ENCODE results near the gene ZSCAN21.
A peak's percentile ranks its signal among the peaks of the same experiment; 100 is the strongest.

Gene ZSCAN21

DNA sequence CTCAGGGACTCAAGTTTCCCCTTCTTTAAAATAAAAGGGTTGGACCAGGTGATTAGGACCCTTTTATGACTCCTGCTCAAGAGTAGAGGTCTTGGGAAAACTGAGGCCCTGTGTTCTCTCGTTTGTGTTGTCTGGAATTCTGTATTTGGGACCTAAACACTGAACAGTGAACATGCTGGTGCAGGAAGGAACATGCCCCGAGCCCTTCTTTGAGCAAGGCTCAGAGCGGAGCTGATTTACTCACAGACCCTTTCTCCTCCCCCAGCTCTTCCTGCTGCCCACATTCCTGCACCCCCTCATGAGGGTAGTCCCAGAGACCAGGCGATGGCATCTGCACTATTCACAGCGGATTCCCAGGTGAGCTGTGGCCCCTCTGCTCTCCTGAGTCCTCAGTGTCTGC, 20.0 kb upstream of the ZSCAN21 start:
- no peak for DNase-seq

GRCh38 chr7:100033526-100033925, 16.0 kb upstream of the ZSCAN21 start:
- no peak for DNase-seq

DNA sequence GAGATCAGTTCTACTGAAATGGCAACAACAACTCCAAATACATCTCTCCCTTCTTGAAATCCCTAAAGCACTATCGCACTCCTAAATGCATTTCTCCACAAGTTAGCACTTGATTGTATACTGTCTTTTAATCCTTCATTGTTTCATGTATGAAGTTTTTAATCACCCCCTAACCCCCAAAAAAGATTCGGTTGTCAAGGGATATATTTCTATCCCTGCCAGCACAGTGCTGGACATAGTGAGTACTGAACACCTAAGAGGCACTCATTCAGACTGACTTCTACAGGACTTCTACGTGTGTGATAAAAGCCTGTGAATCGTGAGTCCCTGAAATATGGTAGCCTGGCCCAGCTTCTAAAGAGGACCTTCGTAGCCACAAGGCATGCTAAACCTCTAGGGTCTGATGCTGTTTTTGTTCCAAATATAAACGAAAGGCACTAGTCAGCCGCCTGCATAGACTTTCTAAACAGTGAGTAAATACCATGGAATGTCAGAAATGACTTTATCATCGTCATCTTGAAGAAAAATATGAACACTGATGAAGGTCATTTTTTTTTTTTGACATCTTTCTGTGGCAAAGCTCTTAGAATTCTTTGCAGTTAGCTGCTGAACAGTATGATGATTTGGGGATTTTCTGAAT, 14.6 kb upstream of the ZSCAN21 start:
- DNase-seq = no peak

- DNase-seq = no peak
These were observed 13.7 kb upstream of the ZSCAN21 start for GRCh38 chr7:100035876-100036275.

DNA sequence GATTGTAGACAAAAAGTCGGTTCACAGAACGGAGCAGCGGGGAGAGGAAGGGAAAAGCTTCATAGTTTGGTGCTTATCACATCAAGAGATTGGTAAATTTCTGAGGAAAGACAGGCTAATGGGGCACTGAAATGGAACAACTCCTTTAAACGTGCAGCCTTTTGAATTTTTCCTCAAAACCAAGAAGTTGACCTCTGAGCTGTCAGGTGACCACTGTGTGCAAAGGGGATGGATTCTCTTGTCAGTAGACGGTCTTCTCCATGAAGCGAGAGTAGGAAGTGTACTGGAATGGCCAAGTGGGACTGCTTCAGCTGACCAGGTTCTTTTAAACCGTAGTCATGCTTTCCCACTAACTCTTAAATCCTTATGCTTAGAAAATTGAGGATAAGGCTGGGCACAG, 11.2 kb upstream of the ZSCAN21 start:
- DNase-seq = no peak

- no peak for DNase-seq
These were observed 9.0 kb upstream of the ZSCAN21 start for GRCh38 chr7:100040575-100040974.

DNA sequence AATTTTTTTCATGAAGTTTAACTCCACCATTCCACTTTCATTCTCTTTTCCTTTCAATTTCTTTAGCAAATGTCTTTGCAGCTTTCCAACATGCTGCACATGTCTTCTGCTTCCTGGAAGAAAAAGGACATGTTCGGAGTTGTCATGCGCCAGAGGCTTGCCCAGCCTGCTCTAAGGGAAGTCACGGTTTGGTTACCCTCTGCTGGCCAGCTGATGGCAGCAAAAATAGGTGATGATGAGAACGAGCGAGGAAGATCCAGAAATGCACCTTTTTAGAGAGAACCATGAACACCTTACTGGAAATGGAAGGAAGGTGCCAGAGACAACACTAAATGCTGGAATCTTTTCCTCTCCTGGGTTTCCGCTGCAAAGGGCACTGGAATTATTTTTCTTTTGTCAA, 4.9 kb upstream of the ZSCAN21 start:
- no peak for DNase-seq

DNA sequence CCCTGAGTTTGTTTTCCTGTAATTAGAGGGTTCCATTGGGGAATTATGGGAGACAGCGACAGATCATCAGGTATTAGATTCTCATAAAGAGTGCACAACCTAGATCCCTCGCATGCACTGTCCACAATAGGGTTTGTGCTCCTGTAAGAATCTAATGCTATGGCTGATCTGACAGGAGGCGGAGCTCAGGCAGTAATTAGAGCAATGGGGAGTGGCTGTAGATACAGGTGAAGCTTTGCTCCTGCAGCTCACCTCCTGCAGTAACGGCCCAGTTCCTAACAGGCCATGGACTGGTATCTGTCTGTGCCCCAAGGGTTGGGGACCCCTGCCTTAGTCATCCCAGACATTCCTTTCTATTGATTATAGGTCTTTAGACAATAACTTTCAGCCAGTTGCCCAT, 894 bp upstream of the ZSCAN21 start:
- DNase-seq = no peak

DNA sequence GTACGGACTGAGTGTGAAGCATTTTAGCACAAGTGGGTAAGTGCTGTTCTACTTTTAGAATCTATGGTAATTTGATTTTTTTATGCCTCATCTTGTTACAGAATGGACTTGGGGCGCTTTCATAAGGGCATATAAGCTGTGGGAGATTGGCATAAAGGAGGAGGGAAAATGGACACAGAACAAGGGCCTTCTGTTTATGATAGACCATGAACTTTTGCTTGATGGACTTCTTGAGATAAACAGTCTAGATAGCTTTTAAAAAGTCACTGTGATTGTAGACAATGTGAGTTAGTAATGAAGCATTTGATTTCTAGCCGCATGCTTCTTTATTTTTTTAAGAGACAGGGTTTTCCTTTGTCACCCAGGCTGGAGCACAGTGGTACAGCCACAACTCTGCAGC, 2.0 kb downstream of the ZSCAN21 start:
- no peak for DNase-seq

- peak; percentile 38 for DNase-seq
These were observed 3.6 kb downstream of the ZSCAN21 start for GRCh38 chr7:100053215-100053614.

- DNase-seq = no peak
These were observed 7.4 kb downstream of the ZSCAN21 start for GRCh38 chr7:100057006-100057405.

- no peak for DNase-seq
These were observed 9.7 kb downstream of the ZSCAN21 start for GRCh38 chr7:100059251-100059739.

GRCh38 chr7:100061518-100062193, 12.1 kb downstream of the ZSCAN21 start:
- no peak for DNase-seq

- DNase-seq = no peak
These were observed 13.8 kb downstream of the ZSCAN21 start for GRCh38 chr7:100063376-100063775.

DNA sequence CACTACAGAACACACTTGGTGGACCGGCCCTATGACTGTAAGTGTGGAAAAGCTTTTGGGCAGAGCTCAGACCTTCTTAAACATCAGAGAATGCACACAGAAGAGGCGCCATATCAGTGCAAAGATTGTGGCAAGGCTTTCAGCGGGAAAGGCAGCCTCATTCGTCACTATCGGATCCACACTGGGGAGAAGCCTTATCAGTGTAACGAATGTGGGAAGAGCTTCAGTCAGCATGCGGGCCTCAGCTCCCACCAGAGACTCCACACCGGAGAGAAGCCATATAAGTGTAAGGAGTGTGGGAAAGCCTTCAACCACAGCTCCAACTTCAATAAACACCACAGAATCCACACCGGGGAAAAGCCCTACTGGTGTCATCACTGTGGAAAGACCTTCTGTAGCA, 14.6 kb downstream of the ZSCAN21 start:
- no peak for DNase-seq

- no peak for DNase-seq
These were observed 16.0 kb downstream of the ZSCAN21 start for GRCh38 chr7:100065452-100066186.

GRCh38 chr7:100066953-100067352, 17.4 kb downstream of the ZSCAN21 start:
- no peak for DNase-seq

GRCh38 chr7:100069991-100070390, 20.4 kb downstream of the ZSCAN21 start:
- DNase-seq = no peak

- DNase-seq = no peak
These were observed 21.6 kb downstream of the ZSCAN21 start for GRCh38 chr7:100071018-100071723.

GRCh38 chr7:100072462-100072861, 22.9 kb downstream of the ZSCAN21 start:
- DNase-seq = no peak

- no peak for DNase-seq
These were observed 25.3 kb downstream of the ZSCAN21 start for GRCh38 chr7:100074841-100075240.

DNA sequence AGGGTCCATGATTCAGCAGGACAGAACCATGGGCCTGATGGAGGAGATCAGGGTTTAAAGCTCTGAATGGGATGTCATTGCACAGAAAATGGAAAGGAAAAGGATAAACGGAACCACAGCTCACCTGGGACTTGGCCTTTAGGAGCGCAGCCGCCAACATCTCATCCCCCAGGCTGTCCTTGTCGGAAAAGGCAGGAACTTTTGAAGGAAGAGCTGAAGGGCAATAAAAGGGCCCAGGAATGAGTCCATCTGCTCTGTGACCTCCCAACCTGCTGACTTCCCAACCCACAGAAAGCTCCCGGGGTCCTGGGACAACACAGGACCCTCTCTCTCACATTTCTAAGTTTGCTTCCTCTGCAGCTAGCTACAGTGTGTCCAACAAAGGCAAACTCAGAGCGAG, 25.8 kb downstream of the ZSCAN21 start:
- no peak for DNase-seq

GRCh38 chr7:100077205-100077604, 27.6 kb downstream of the ZSCAN21 start:
- DNase-seq = no peak

All from GF-D8 (cell line).